Measurements from ENCODE around the gene MYCBP2. TPM values are rescaled to one million over a fixed set of nuclear protein-coding genes. Genes with fewer than 3 reads are reported as not detected.

Gene MYCBP2
- total RNA-seq, 1 experiment from 2014 or later, result 53.3 TPM

GRCh38 chr13:77356155-77356554 lies 29.3 kb upstream of the MYCBP2 start:
- Histone ChIP-seq H4K20me1 (ENCODE audit: low read length) (no peaks in the 10 kb centered on the region), H2AFZ (ENCODE audit: low read length) (no peak overlapping the region), H3K9me3 (ENCODE audit: low read length) (no peaks in the 10 kb centered on the region), H3K27me3 (ENCODE audit: low read length) (no peaks in the 10 kb centered on the region), H3K4me2 (ENCODE audit: low read length) (no peak overlapping the region), H3K9ac (ENCODE audit: low read length) (no peak overlapping the region), H3F3A (ENCODE audit: low read length, unreplicated experiment) (no peaks in the 10 kb centered on the region), H3K79me2 (ENCODE audit: low read length) (no peaks in the 10 kb centered on the region), H3K36me3 (ENCODE audit: low read depth, low read length) (no peaks in the 10 kb centered on the region), H3K9me2 (replicated peaks; ENCODE audit: low read length) (no peaks in the 10 kb centered on the region), H3K4me3 (ENCODE audit: low read length) (no peak overlapping the region), H3K27ac (ENCODE audit: low read length) (no peak overlapping the region), H3K4me1 (ENCODE audit: insufficient read depth, low read length) (no peaks in the 10 kb centered on the region)
- BruUV-seq (replicated peaks), result no TSS peak
- TF ChIP-seq CTCF (conservative IDR thresholded peaks at IDR 0.05; ENCODE audit: low read depth, low read length) (no peak), EZH2 (IDR thresholded peaks at IDR 0.05; ENCODE audit: low read length, unreplicated experiment) (no peak), EZH2phosphoT487 (IDR thresholded peaks at IDR 0.05; ENCODE audit: borderline replicate concordance, low read length) (no peak)
- intact Hi-C loops (cut with micrococcal nuclease), result no loop called here
- CTCF ChIA-PET, result no interaction called here
- DNase-seq (no peak), ATAC-seq (no peak)
- POLR2A ChIA-PET (ENCODE audit: unreplicated experiment), result no interaction called here

GRCh38 chr13:77353995-77354394 lies 27.1 kb upstream of the MYCBP2 start:
- POLR2A ChIA-PET (ENCODE audit: unreplicated experiment), result no interaction called here

GRCh38 chr13:77351315-77351714 lies 24.4 kb upstream of the MYCBP2 start:
- ChIA-PET POLR2A (ENCODE audit: unreplicated experiment) (no interaction called here), CTCF (no interaction called here)
- H3K4me1 ChIP-seq (ENCODE audit: insufficient read depth, low read length), result no peaks in the 10 kb centered on the region
- no peak overlapping the region for H2AFZ ChIP-seq (ENCODE audit: low read length)
- no peak overlapping the region for H3K27ac ChIP-seq (ENCODE audit: low read length)
- H3K9me3 ChIP-seq (ENCODE audit: low read length), result no peaks in the 10 kb centered on the region
- H3K36me3 ChIP-seq (ENCODE audit: low read depth, low read length), result no peaks in the 10 kb centered on the region
- no peaks in the 10 kb centered on the region for H3K27me3 ChIP-seq (ENCODE audit: low read length)
- H4K20me1 ChIP-seq (ENCODE audit: low read length), result no peaks in the 10 kb centered on the region
- no peak overlapping the region for H3K9ac ChIP-seq (ENCODE audit: low read length)
- H3F3A ChIP-seq (ENCODE audit: low read length, unreplicated experiment), result no peaks in the 10 kb centered on the region
- H3K79me2 ChIP-seq (ENCODE audit: low read length), result no peaks in the 10 kb centered on the region
- BruUV-seq (replicated peaks), result no TSS peak
- H3K4me2 ChIP-seq (ENCODE audit: low read length), result no peak overlapping the region
- TF ChIP-seq EZH2 (IDR thresholded peaks at IDR 0.05; ENCODE audit: low read length, unreplicated experiment), result no peak
- no peak for TF ChIP-seq CTCF (conservative IDR thresholded peaks at IDR 0.05; ENCODE audit: low read depth, low read length)
- TF ChIP-seq EZH2phosphoT487 (IDR thresholded peaks at IDR 0.05; ENCODE audit: borderline replicate concordance, low read length), result no peak
- ATAC-seq, result no peak
- H3K4me3 ChIP-seq (ENCODE audit: low read length), result no peak overlapping the region
- intact Hi-C loops (cut with micrococcal nuclease), result no loop called here
- no peaks in the 10 kb centered on the region for H3K9me2 ChIP-seq (replicated peaks; ENCODE audit: low read length)
- DNase-seq, result no peak

More at GRCh38 chr13:77353995-77354394, 27.1 kb upstream of the MYCBP2 start:
- ATAC-seq, result no peak
- CTCF ChIA-PET, result no interaction called here
- H3F3A ChIP-seq (ENCODE audit: low read length, unreplicated experiment), result no peaks in the 10 kb centered on the region
- BruUV-seq (replicated peaks), result no TSS peak
- H2AFZ ChIP-seq (ENCODE audit: low read length), result no peak overlapping the region
- TF ChIP-seq EZH2phosphoT487 (IDR thresholded peaks at IDR 0.05; ENCODE audit: borderline replicate concordance, low read length), result no peak
- H3K9me3 ChIP-seq (ENCODE audit: low read length), result no peaks in the 10 kb centered on the region
- no peaks in the 10 kb centered on the region for H3K4me1 ChIP-seq (ENCODE audit: insufficient read depth, low read length)
- H3K27me3 ChIP-seq (ENCODE audit: low read length), result no peaks in the 10 kb centered on the region
- no peak for DNase-seq
- no peaks in the 10 kb centered on the region for H3K9me2 ChIP-seq (replicated peaks; ENCODE audit: low read length)
- H3K36me3 ChIP-seq (ENCODE audit: low read depth, low read length), result no peaks in the 10 kb centered on the region
- H3K4me2 ChIP-seq (ENCODE audit: low read length), result no peak overlapping the region
- no peak overlapping the region for H3K9ac ChIP-seq (ENCODE audit: low read length)
- no peak overlapping the region for H3K4me3 ChIP-seq (ENCODE audit: low read length)
- H3K27ac ChIP-seq (ENCODE audit: low read length), result no peak overlapping the region
- no peaks in the 10 kb centered on the region for H4K20me1 ChIP-seq (ENCODE audit: low read length)
- H3K79me2 ChIP-seq (ENCODE audit: low read length), result no peaks in the 10 kb centered on the region
- intact Hi-C loops (cut with micrococcal nuclease), result no loop called here
